DND-41 (cell line): ENCODE results near the gene PDE4D.
A peak's percentile ranks its signal among the peaks of the same experiment; 100 is the strongest.

Experiments
- ATAC-seq: fragments of 200-7000 bp; cut with Tn5 transposase; 3 replicates; pipeline ENCODE4 v1.9.1; 2021; ENCODE audit warnings: low read depth; ENCODE audit not compliant: insufficient read depth
- DNase-seq: peaks from one replicate; pipeline ENCODE4 v3.0.0-alpha.2; 2020
- H2AFZ ChIP-seq: 2 replicates; pipeline ENCODE4 v1.6.0; 2012; ENCODE audit warnings: low read depth, low read length
- H3K27ac ChIP-seq: 2 replicates; pipeline ENCODE4 v1.5.1; 2012; ENCODE audit warnings: low read length, inconsistent platforms
- H3K27me3 ChIP-seq: fragments of 200-600 bp; sonication (generic); 2 replicates; pipeline ENCODE4 v1.6.0; 2012; ENCODE audit warnings: low read length, mild to moderate bottlenecking, inconsistent platforms; ENCODE audit not compliant: insufficient read depth, poor library complexity
- H3K36me3 ChIP-seq: 2 replicates; pipeline ENCODE4 v1.5.1; 2012; ENCODE audit warnings: low read length, inconsistent platforms; ENCODE audit not compliant: insufficient read depth
- H3K4me1 ChIP-seq: 2 replicates; pipeline ENCODE4 v1.5.1; 2012; ENCODE audit warnings: mild to moderate bottlenecking, low read length; ENCODE audit not compliant: insufficient read depth
- H3K4me2 ChIP-seq: 2 replicates; pipeline ENCODE4 v1.6.0; 2012; ENCODE audit warnings: mild to moderate bottlenecking, moderate library complexity, low read length, inconsistent platforms; ENCODE audit not compliant: insufficient read depth
- H3K4me3 ChIP-seq, 2 experiments: fragments of 200-600 bp in 1 of 2; shearing (Covaris generic) in 1 of 2; 2 replicates each; pipeline ENCODE4 v1.5.1; 2012 to 2016; ENCODE audit warnings: inconsistent platforms in 2 of 2, low read length in 2 of 2, mild to moderate bottlenecking in 2 of 2, low read depth in 1 of 2, moderate library complexity in 1 of 2
- H3K79me2 ChIP-seq: 2 replicates; pipeline ENCODE4 v1.6.0; 2012; ENCODE audit warnings: low read length, inconsistent platforms; ENCODE audit not compliant: insufficient read depth
- H3K9ac ChIP-seq: 2 replicates; pipeline ENCODE4 v1.6.0; 2012; ENCODE audit warnings: low read depth, mild to moderate bottlenecking, inconsistent platforms, low read length, moderate library complexity
- H3K9me3 ChIP-seq: 2 replicates; pipeline ENCODE4 v1.5.1; 2012; ENCODE audit warnings: low read length, moderate library complexity, mild to moderate bottlenecking, inconsistent platforms; ENCODE audit not compliant: insufficient read depth, severe bottlenecking
- H4K20me1 ChIP-seq: 2 replicates; pipeline ENCODE4 v1.6.0; 2012; ENCODE audit warnings: low read length; ENCODE audit not compliant: insufficient read depth
- CTCF ChIP-seq: IDR thresholded peaks from 2 replicates; pipeline ENCODE4 v1.5.1; 2012; ENCODE audit warnings: borderline replicate concordance, low read length, moderate library complexity, mild to moderate bottlenecking; ENCODE audit not compliant: poor library complexity, severe bottlenecking; ENCODE audit errors: extremely low read depth
- EZH2 ChIP-seq: IDR thresholded peaks from 3 replicates; pipeline ENCODE4 v1.6.1; 2012; ENCODE audit warnings: borderline replicate concordance, low read depth, mild to moderate bottlenecking, moderate library complexity, low read length, inconsistent platforms; ENCODE audit not compliant: severe bottlenecking

The PDE4D gene

GRCh38 chr5:59040024-59040803 is 853.3 kb downstream of the PDE4D start:
- Histone ChIP-seq H3K27ac (no peak overlapping the region), H3K4me3 (peak overlapping the region in 1 of 2 experiments; percentile 51; a peak in 1 of 4 replicates), H3K9ac (no peak overlapping the region), H3K4me2 (peak overlapping the region; percentile 59; the same call in 1 of the 2 replicates), H3K27me3 (no peaks in the 10 kb centered on the region), H2AFZ (peak overlapping the region; percentile 50; the same call in 1 of the 2 replicates), H3K4me1 (peaks cover 10% of the 10 kb centered on the region), H3K36me3 (no peaks in the 10 kb centered on the region), H3K79me2 (no peaks in the 10 kb centered on the region), H4K20me1 (no peaks in the 10 kb centered on the region), H3K9me3 (no peaks in the 10 kb centered on the region)
- ATAC-seq, result no peak
- no peak for TF ChIP-seq CTCF
- no peak for TF ChIP-seq EZH2
- DNase-seq, result no peak

- H3K4me3 ChIP-seq, result peak overlapping the region in 1 of 2 experiments; percentile 51; a peak in 2 of 4 replicates
- no peaks in the 10 kb centered on the region for H3K79me2 ChIP-seq
- H3K36me3 ChIP-seq, result no peaks in the 10 kb centered on the region
- H4K20me1 ChIP-seq, result no peaks in the 10 kb centered on the region
- peak; percentile 87 for ATAC-seq
- peak overlapping the region; percentile 59 for H3K4me2 ChIP-seq
- H3K4me1 ChIP-seq, result peaks cover 10% of the 10 kb centered on the region
- H3K9ac ChIP-seq, result peak overlapping the region; percentile 31; the same call in 1 of the 2 replicates
- peak; percentile 63 for DNase-seq
- H2AFZ ChIP-seq, result peak overlapping the region; percentile 50
- no peaks in the 10 kb centered on the region for H3K9me3 ChIP-seq
- no peak overlapping the region for H3K27ac ChIP-seq
- H3K27me3 ChIP-seq, result no peaks in the 10 kb centered on the region
- TF ChIP-seq CTCF (no peak), EZH2 (no peak)
Measured at GRCh38 chr5:59039296-59040023, 854.1 kb downstream of the PDE4D start.

GRCh38 chr5:59038798-59039295 is 854.7 kb downstream of the PDE4D start:
- Histone ChIP-seq H2AFZ (peak overlapping the region; percentile 50), H3K4me2 (peak overlapping the region; percentile 59), H3K4me3 (peak overlapping the region in 1 of 2 experiments; percentile 51; a peak in 2 of 4 replicates), H3K79me2 (no peaks in the 10 kb centered on the region), H3K36me3 (no peaks in the 10 kb centered on the region), H3K9ac (peak overlapping the region; percentile 31; the same call in 1 of the 2 replicates), H3K27me3 (no peaks in the 10 kb centered on the region), H4K20me1 (no peaks in the 10 kb centered on the region), H3K4me1 (peaks cover 10% of the 10 kb centered on the region), H3K27ac (no peak overlapping the region), H3K9me3 (no peaks in the 10 kb centered on the region)
- no peak for DNase-seq
- no peak; the same call in 2 of the 3 replicates for ATAC-seq
- TF ChIP-seq CTCF (no peak), EZH2 (no peak)
